ENCODE data around the gene PLD4.

- no peak for TF ChIP-seq CTCF (IDR thresholded peaks at IDR 0.05; ENCODE audit: borderline replicate concordance, extremely low read depth, low read length, poor library complexity, severe bottlenecking)
- TF ChIP-seq EZH2 (IDR thresholded peaks at IDR 0.05; ENCODE audit: borderline replicate concordance, low read depth, low read length, severe bottlenecking), result no peak
Observed at GRCh38 chr14:104953896-104954656, 29.4 kb downstream of the PLD4 start.
